ENCODE data around the gene RGS14. TPM values are rescaled to one million over a fixed set of nuclear protein-coding genes. Genes with fewer than 3 reads are reported as not detected.

The RGS14 gene
- total RNA-seq, 1 experiment from 2014 or later = 9.4 TPM

- H3K9me3 ChIP-seq (ENCODE audit: control insufficient read depth in 1 of 2, insufficient read depth in 1 of 2, low read depth in 1 of 2, low read length in 2 of 2) = no peaks in the 10 kb centered on the region
- peaks cover 22 to 30% of the 10 kb centered on the region in 2 experiments; a peak in 3 of 4 replicates for H3K36me3 ChIP-seq (ENCODE audit: control insufficient read depth in 1 of 2, insufficient read depth in 2 of 2, low read length in 2 of 2)
- no peaks in the 10 kb centered on the region for H3K27me3 ChIP-seq (ENCODE audit: insufficient read depth, low read length)
- no peak overlapping the region for H3K4me2 ChIP-seq (ENCODE audit: low read length)
- no peaks in the 10 kb centered on the region; the same call in 1 of the 2 replicates for H3K79me2 ChIP-seq (ENCODE audit: insufficient read depth, low read length)
- POLR2A ChIA-PET = no interaction called here
- DNase-seq (ENCODE audit: low read depth, low spot score) = no peak
- CTCF ChIA-PET = no interaction called here
- RAD21 ChIA-PET (ENCODE audit: low non-redundant PET in 1 of 2, low total read pairs in 2 of 2, uncharacterized antibody in 2 of 2, unreplicated experiment in 2 of 2) = no interaction called here
- no peak overlapping the region for H3K9ac ChIP-seq (ENCODE audit: low read length)
- H4K20me1 ChIP-seq (ENCODE audit: insufficient read depth) = no peaks in the 10 kb centered on the region
- no peaks in the 10 kb centered on the region for H3K9me2 ChIP-seq (ENCODE audit: insufficient read depth)
- H2AFZ ChIP-seq (ENCODE audit: low read depth, low read length, poor library complexity, severe bottlenecking) = no peak overlapping the region
- no peak overlapping the region for H3K27ac ChIP-seq (ENCODE audit: low read depth, low read length)
- no peaks in the 10 kb centered on the region for H3K4me1 ChIP-seq (ENCODE audit: control insufficient read depth in 1 of 2, insufficient read depth in 2 of 2, low read length in 2 of 2)
- ATAC-seq = no peak
- TF ChIP-seq SP1 (IDR thresholded peaks at IDR 0.05; ENCODE audit: low read depth) (no peak), POLR2A (IDR thresholded peaks at IDR 0.05; ENCODE audit: borderline replicate concordance, extremely low read depth, insufficient read depth, insufficient read length) (no peak), TCF7L2 (IDR thresholded peaks at IDR 0.05; ENCODE audit: borderline replicate concordance, extremely low read depth, insufficient read depth, insufficient read length) (no peak), SRF (IDR thresholded peaks at IDR 0.05; ENCODE audit: low read depth) (no peak), ZFX (IDR thresholded peaks at IDR 0.05) (no peak)
- H3K4me3 ChIP-seq (replicated peaks in 1 of 2; ENCODE audit: low read depth in 1 of 2, low read length in 2 of 2) = no peak overlapping the region
- intact Hi-C loops (cut with micrococcal nuclease) = no loop called here
- no TSS peak for BruUV-seq (replicated peaks)
Measured at GRCh38 chr5:177333420-177334154, 24.1 kb upstream of the RGS14 start.

DNA sequence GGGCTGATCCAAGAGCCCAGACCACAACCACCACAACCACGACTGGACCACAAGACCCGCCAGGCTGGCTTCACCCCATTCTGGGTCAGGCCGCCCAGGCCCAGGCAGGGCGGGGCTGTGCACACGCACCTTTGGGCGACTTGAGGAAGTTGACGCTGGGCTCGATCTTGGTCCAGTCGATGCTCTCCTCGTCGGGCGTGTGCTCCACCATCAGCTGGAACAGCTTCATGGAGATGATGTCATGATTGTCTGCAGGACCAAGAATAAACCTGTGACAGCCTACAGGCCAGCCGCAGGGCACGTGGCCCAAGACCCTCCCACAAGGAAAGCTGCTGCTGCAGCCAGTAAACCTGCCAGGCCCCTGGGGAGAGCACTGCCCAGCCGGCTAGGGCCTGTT lies 23.6 kb upstream of the RGS14 start:
- ChIA-PET CTCF (no interaction called here), RAD21 (ENCODE audit: low non-redundant PET in 1 of 2, low total read pairs in 2 of 2, uncharacterized antibody in 2 of 2, unreplicated experiment in 2 of 2) (no interaction called here), POLR2A (no interaction called here)
- intact Hi-C loops (cut with micrococcal nuclease) = no loop called here
- no peaks in the 10 kb centered on the region for H3K27me3 ChIP-seq (ENCODE audit: insufficient read depth, low read length)
- H3K36me3 ChIP-seq (ENCODE audit: control insufficient read depth in 1 of 2, insufficient read depth in 2 of 2, low read length in 2 of 2) = peaks cover 26 to 30% of the 10 kb centered on the region in 2 experiments; a peak in 3 of 4 replicates
- no TSS peak for BruUV-seq (replicated peaks)
- ATAC-seq (no peak), DNase-seq (ENCODE audit: low read depth, low spot score) (no peak)
- H3K4me3 ChIP-seq (replicated peaks in 1 of 2; ENCODE audit: low read depth in 1 of 2, low read length in 2 of 2) = no peak overlapping the region
- H4K20me1 ChIP-seq (ENCODE audit: insufficient read depth) = no peaks in the 10 kb centered on the region
- no peaks in the 10 kb centered on the region for H3K4me1 ChIP-seq (ENCODE audit: control insufficient read depth in 1 of 2, insufficient read depth in 2 of 2, low read length in 2 of 2)
- no peaks in the 10 kb centered on the region for H3K9me3 ChIP-seq (ENCODE audit: control insufficient read depth in 1 of 2, insufficient read depth in 1 of 2, low read depth in 1 of 2, low read length in 2 of 2)
- H3K4me2 ChIP-seq (ENCODE audit: low read length) = no peak overlapping the region
- no peaks in the 10 kb centered on the region for H3K9me2 ChIP-seq (ENCODE audit: insufficient read depth)
- H2AFZ ChIP-seq (ENCODE audit: low read depth, low read length, poor library complexity, severe bottlenecking) = no peak overlapping the region
- H3K79me2 ChIP-seq (ENCODE audit: insufficient read depth, low read length) = peaks cover 2% of the 10 kb centered on the region; the same call in 1 of the 2 replicates
- no peak overlapping the region for H3K9ac ChIP-seq (ENCODE audit: low read length)
- H3K27ac ChIP-seq (ENCODE audit: low read depth, low read length) = no peak overlapping the region
- TF ChIP-seq FOSL1 (IDR thresholded peaks at IDR 0.05; ENCODE audit: low read depth) (no peak), EGR1 (IDR thresholded peaks at IDR 0.05; ENCODE audit: low read depth) (no peak), ZNF274 (IDR thresholded peaks at IDR 0.05; ENCODE audit: low read depth, low read length) (no peak), SRF (IDR thresholded peaks at IDR 0.05; ENCODE audit: low read depth) (no peak), ZFX (IDR thresholded peaks at IDR 0.05) (no peak), POLR2A (IDR thresholded peaks at IDR 0.05; ENCODE audit: borderline replicate concordance, extremely low read depth, insufficient read depth, insufficient read length) (no peak), EZH2phosphoT487 (IDR thresholded peaks at IDR 0.05; ENCODE audit: borderline replicate concordance) (no peak), JUND (IDR thresholded peaks at IDR 0.05) (no peak), MAX (IDR thresholded peaks at IDR 0.05) (no peak), SP1 (IDR thresholded peaks at IDR 0.05; ENCODE audit: low read depth) (no peak), ELF1 (IDR thresholded peaks at IDR 0.05; ENCODE audit: borderline replicate concordance, low read depth) (no peak), CBX3 (IDR thresholded peaks at IDR 0.05; ENCODE audit: low read depth) (no peak), RAD21 (IDR thresholded peaks at IDR 0.05; ENCODE audit: low read depth) (no peak)
- TF ChIP-seq, protein P1, sequence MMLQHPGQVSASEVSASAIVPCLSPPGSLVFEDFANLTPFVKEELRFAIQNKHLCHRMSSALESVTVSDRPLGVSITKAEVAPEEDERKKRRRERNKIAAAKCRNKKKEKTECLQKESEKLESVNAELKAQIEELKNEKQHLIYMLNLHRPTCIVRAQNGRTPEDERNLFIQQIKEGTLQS (IDR thresholded peaks at IDR 0.05) = no peak
- TF ChIP-seq, protein P2, sequence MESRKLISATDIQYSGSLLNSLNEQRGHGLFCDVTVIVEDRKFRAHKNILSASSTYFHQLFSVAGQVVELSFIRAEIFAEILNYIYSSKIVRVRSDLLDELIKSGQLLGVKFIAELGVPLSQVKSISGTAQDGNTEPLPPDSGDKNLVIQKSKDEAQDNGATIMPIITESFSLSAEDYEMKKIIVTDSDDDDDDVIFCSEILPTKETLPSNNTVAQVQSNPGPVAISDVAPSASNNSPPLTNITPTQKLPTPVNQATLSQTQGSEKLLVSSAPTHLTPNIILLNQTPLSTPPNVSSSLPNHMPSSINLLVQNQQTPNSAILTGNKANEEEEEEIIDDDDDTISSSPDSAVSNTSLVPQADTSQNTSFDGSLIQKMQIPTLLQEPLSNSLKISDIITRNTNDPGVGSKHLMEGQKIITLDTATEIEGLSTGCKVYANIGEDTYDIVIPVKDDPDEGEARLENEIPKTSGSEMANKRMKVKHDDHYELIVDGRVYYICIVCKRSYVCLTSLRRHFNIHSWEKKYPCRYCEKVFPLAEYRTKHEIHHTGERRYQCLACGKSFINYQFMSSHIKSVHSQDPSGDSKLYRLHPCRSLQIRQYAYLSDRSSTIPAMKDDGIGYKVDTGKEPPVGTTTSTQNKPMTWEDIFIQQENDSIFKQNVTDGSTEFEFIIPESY (IDR thresholded peaks at IDR 0.05; ENCODE audit: extremely low read depth, insufficient replicate concordance, low read length) = no peak
- TF ChIP-seq, protein P3, sequence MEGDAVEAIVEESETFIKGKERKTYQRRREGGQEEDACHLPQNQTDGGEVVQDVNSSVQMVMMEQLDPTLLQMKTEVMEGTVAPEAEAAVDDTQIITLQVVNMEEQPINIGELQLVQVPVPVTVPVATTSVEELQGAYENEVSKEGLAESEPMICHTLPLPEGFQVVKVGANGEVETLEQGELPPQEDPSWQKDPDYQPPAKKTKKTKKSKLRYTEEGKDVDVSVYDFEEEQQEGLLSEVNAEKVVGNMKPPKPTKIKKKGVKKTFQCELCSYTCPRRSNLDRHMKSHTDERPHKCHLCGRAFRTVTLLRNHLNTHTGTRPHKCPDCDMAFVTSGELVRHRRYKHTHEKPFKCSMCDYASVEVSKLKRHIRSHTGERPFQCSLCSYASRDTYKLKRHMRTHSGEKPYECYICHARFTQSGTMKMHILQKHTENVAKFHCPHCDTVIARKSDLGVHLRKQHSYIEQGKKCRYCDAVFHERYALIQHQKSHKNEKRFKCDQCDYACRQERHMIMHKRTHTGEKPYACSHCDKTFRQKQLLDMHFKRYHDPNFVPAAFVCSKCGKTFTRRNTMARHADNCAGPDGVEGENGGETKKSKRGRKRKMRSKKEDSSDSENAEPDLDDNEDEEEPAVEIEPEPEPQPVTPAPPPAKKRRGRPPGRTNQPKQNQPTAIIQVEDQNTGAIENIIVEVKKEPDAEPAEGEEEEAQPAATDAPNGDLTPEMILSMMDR (IDR thresholded peaks at IDR 0.05 in 2 of 3, conservative IDR thresholded peaks at IDR 0.05 in 1 of 3; ENCODE audit: borderline replicate concordance in 1 of 3, insufficient read depth in 1 of 3, low read depth in 2 of 3, low read length in 2 of 3) = no peak

Data from HCT116 (cell line).